ENCODE data around the gene GTF2IRD1. TPM values are rescaled to one million over a fixed set of nuclear protein-coding genes. Genes with fewer than 3 reads are reported as not detected.

GTF2IRD1 gene
- total RNA-seq, 2 donors from 2014 or later: 14.7 to 17.0 TPM

Other genes with a start within 250 kb of the GTF2IRD1 start
- gene LAT2, start 243.9 kb upstream of the GTF2IRD1 start, total RNA-seq: 1 to 10 TPM; 8.2 to 8.3 TPM
- gene RFC2, start 199.5 kb upstream of the GTF2IRD1 start, total RNA-seq: 10 to 100 TPM; 12.5 to 12.8 TPM
- gene CLIP2, start 164.5 kb upstream of the GTF2IRD1 start, total RNA-seq: 10 to 100 TPM; 16.1 to 26.6 TPM
- 100 to 1,000 TPM; 113 to 119 TPM for gene GTF2I, start 203.8 kb downstream of the GTF2IRD1 start, total RNA-seq

Measured in posterior vena cava (tissue), 2 donors.